HCT116 (cell line): ENCODE data around the gene EPS15. TPM values are rescaled to one million over a fixed set of nuclear protein-coding genes. Genes with fewer than 3 reads are reported as not detected.

Experiments used
- ATAC-seq: fragments of 200-7000 bp; cut with Tn5 transposase; 2 replicates; pipeline ENCODE4 v1.9.1; 2020; ENCODE audit warnings: mild to moderate bottlenecking, moderate library complexity
- BruUV-seq: library from RNA; stranded (reverse); fragments of 400-500 nt; replicated peaks from 2 replicates; lab custom pipeline; 2021; lab: Mats Ljungman, UMichigan
- CTCF ChIA-PET: fragments of 300-600 bp; sonication (Branson Sonifier 250); formaldehyde crosslinking; loops from one replicate; lab custom pipeline; 2021; ENCODE audit warnings: antibody characterized with exemption; lab: Charles Lee
- POLR2A ChIA-PET: fragments of 300-600, 350-600 bp; sonication (Branson Sonifier 250); formaldehyde crosslinking; loops from one replicate; lab custom pipeline; 2021; ENCODE audit warnings: antibody characterized with exemption; lab: Charles Lee
- RAD21 ChIA-PET, 2 experiments: fragments of 300-600 bp; sonication (Branson Sonifier 250); formaldehyde crosslinking; loops; one replicate each; lab custom pipeline; 2023; ENCODE audit warnings: low total read pairs in 2 of 2; ENCODE audit not compliant: uncharacterized antibody in 2 of 2, unreplicated experiment in 2 of 2, low non-redundant PET in 1 of 2; lab: Charles Lee
- DNase-seq: peaks from one replicate; pipeline ENCODE4 v3.0.0-alpha.2; 2010; ENCODE audit warnings: low read depth, low spot score
- H2AFZ ChIP-seq: fragments of 200-600 bp; shearing (Covaris generic), sonication (generic); 2 replicates; pipeline ENCODE4 v1.6.1; 2017; ENCODE audit warnings: low read depth, mixed run types, mixed read lengths, antibody characterized with exemption, low read length; ENCODE audit not compliant: poor library complexity, severe bottlenecking
- H3K27ac ChIP-seq: 2 replicates; pipeline ENCODE4 v1.5.1; 2012; ENCODE audit warnings: low read depth, low read length
- H3K27me3 ChIP-seq: fragments of 200-600 bp; sonication (generic); 2 replicates; pipeline ENCODE4 v1.6.1; 2016; ENCODE audit warnings: mixed run types, low read length, mixed read lengths; ENCODE audit not compliant: insufficient read depth
- H3K36me3 ChIP-seq, 2 experiments: fragments of 200-500 bp in 1 of 2; fragments of 200-600 bp in 1 of 2; sonication (Bioruptor generic) in 1 of 2; sonication (generic) in 1 of 2; 2 replicates each; pipeline versions ENCODE4 v1.5.1 to v1.6.1; 2014 to 2016; ENCODE audit warnings: low read length in 2 of 2, inconsistent platforms in 1 of 2, mixed read lengths in 1 of 2, mixed run types in 1 of 2; ENCODE audit not compliant: insufficient read depth in 2 of 2, control insufficient read depth in 1 of 2
- H3K4me1 ChIP-seq, 2 experiments: fragments of 200-600 bp in 1 of 2; sonication (generic) in 1 of 2; 2 replicates each; pipeline versions ENCODE4 v1.5.1 to v1.6.1; 2012 to 2017; ENCODE audit warnings: low read length in 2 of 2, inconsistent platforms in 1 of 2, mild to moderate bottlenecking in 1 of 2, mixed read lengths in 1 of 2, mixed run types in 1 of 2, moderate library complexity in 1 of 2; ENCODE audit not compliant: insufficient read depth in 2 of 2, control insufficient read depth in 1 of 2
- H3K4me2 ChIP-seq: fragments of 200-600 bp; sonication (generic); 2 replicates; pipeline ENCODE4 v1.6.1; 2017; ENCODE audit warnings: mixed run types, low read length, mixed read lengths
- H3K4me3 ChIP-seq, 2 experiments: fragments of 200-600 bp in 1 of 2; sonication (generic) in 1 of 2; replicated peaks in 1 of 2; 2 replicates each; pipeline ENCODE4 v1.5.1; 2011 to 2016; ENCODE audit warnings: low read length in 2 of 2, control low read depth in 1 of 2, low read depth in 1 of 2, mild to moderate bottlenecking in 1 of 2, mixed read lengths in 1 of 2, mixed run types in 1 of 2
- H3K79me2 ChIP-seq: fragments of 200-600 bp; sonication (generic); 2 replicates; pipeline ENCODE4 v1.6.1; 2017; ENCODE audit warnings: mild to moderate bottlenecking, mixed run types, low read length, moderate library complexity, mixed read lengths; ENCODE audit not compliant: insufficient read depth
- H3K9ac ChIP-seq: fragments of 200-600 bp; sonication (generic); 2 replicates; pipeline ENCODE4 v1.6.1; 2016; ENCODE audit warnings: low read length, mixed read lengths
- H3K9me2 ChIP-seq: fragments of 200-600 bp; sonication (generic), shearing (Covaris generic); 2 replicates; pipeline ENCODE4 v1.6.1; 2017; ENCODE audit warnings: mixed run types, mild to moderate bottlenecking, moderate library complexity; ENCODE audit not compliant: insufficient read depth
- H3K9me3 ChIP-seq, 2 experiments: fragments of 200-500 bp in 1 of 2; fragments of 200-600 bp in 1 of 2; sonication (Bioruptor generic) in 1 of 2; sonication (generic) in 1 of 2; 2 replicates each; pipeline ENCODE4 v1.6.1; 2014 to 2017; ENCODE audit warnings: low read length in 2 of 2, mixed read lengths in 2 of 2, inconsistent platforms in 1 of 2, low read depth in 1 of 2, mild to moderate bottlenecking in 1 of 2, mixed run types in 1 of 2, moderate library complexity in 1 of 2; ENCODE audit not compliant: control insufficient read depth in 1 of 2, insufficient read depth in 1 of 2
- H4K20me1 ChIP-seq: fragments of 200-600 bp; sonication (generic), shearing (Covaris generic); 2 replicates; pipeline ENCODE4 v1.6.1; 2017; ENCODE audit warnings: mixed run types, mild to moderate bottlenecking, moderate library complexity; ENCODE audit not compliant: insufficient read depth
- ATF3 ChIP-seq: IDR thresholded peaks from 2 replicates; pipeline ENCODE4 v1.6.1; 2012
- CTCF ChIP-seq, 3 experiments: fragments of 200-600 bp in 1 of 3; sonication (generic) in 1 of 3; IDR thresholded peaks in 2 of 3; conservative IDR thresholded peaks in 1 of 3; 2 replicates each; pipeline ENCODE4 v1.5.1; 2012 to 2017; ENCODE audit warnings: low read depth in 2 of 3, low read length in 2 of 3, antibody characterized with exemption in 1 of 3, borderline replicate concordance in 1 of 3, control low read depth in 1 of 3, mild to moderate bottlenecking in 1 of 3, mixed read lengths in 1 of 3, mixed run types in 1 of 3, moderate library complexity in 1 of 3; ENCODE audit not compliant: insufficient read depth in 1 of 3
- ELF1 ChIP-seq: IDR thresholded peaks from 2 replicates; pipeline ENCODE4 v1.6.1; 2012; ENCODE audit warnings: low read depth, borderline replicate concordance
- ZFX ChIP-seq: fragments of 450-650 bp; IDR thresholded peaks from 2 replicates; pipeline ENCODE4 v1.6.1; 2017
- ZNF274 ChIP-seq: fragments of 200-500 bp; sonication (Bioruptor generic); IDR thresholded peaks from 2 replicates; pipeline ENCODE4 v1.6.1; 2014; ENCODE audit warnings: mild to moderate bottlenecking, low read depth, low read length, inconsistent platforms
- intact Hi-C: fragments of 100-400 bp; cut with micrococcal nuclease; formaldehyde crosslinking; loops from 2 replicates; pipeline ENCODE4 v1.10.0; 2022
- total RNA-seq: library from RNA; stranded (reverse); gene quantifications from one replicate; pipeline ENCODE4 v1.2.1, GENCODE V29; 2021; ENCODE audit not compliant: unreplicated experiment

EPS15 gene
- total RNA-seq, 1 experiment from 2014 or later, result 41.2 TPM

GRCh38 chr1:51306950-51307349 lies 212.1 kb downstream of the EPS15 start:
- CTCF ChIA-PET, result no interaction called here
- DNase-seq (no peak), ATAC-seq (no peak)
- H3K9me2 ChIP-seq, result no peaks in the 10 kb centered on the region
- no peak overlapping the region for H3K4me3 ChIP-seq
- no peaks in the 10 kb centered on the region for H3K79me2 ChIP-seq
- H2AFZ ChIP-seq, result no peak overlapping the region
- no peak for TF ChIP-seq ZFX
- BruUV-seq, result no TSS peak
- H3K4me1 ChIP-seq, result peaks cover 0 to 14% of the 10 kb centered on the region in 2 experiments; a peak in 3 of 4 replicates
- POLR2A ChIA-PET, result interaction anchor here (0.6 kb wide), 1 partner anchor 574 kb away, joined by 3 read pairs; no protein-coding TSS in a partner anchor
- RAD21 ChIA-PET, result no interaction called here
- no peaks in the 10 kb centered on the region for H3K27me3 ChIP-seq
- no peak overlapping the region for H3K27ac ChIP-seq
- no peaks in the 10 kb centered on the region for H4K20me1 ChIP-seq
- no peaks in the 10 kb centered on the region for H3K9me3 ChIP-seq
- no peak overlapping the region for H3K4me2 ChIP-seq
- no peak overlapping the region for H3K9ac ChIP-seq
- H3K36me3 ChIP-seq, result no peaks in the 10 kb centered on the region
- intact Hi-C loops, result no loop called here

GRCh38 chr1:51305371-51305823 lies 213.7 kb downstream of the EPS15 start:
- POLR2A ChIA-PET, result interaction anchor here (0.6 to 1.3 kb wide), 2 partner anchors 9 to 198 kb away, joined by 3 to 7 read pairs; no protein-coding TSS in a partner anchor
- intact Hi-C loops, result no loop called here
- CTCF ChIA-PET, result no interaction called here
- no peaks in the 10 kb centered on the region for H3K27me3 ChIP-seq
- H3K36me3 ChIP-seq, result no peaks in the 10 kb centered on the region
- H3K4me3 ChIP-seq, result no peak overlapping the region
- H4K20me1 ChIP-seq, result no peaks in the 10 kb centered on the region
- no peak overlapping the region for H2AFZ ChIP-seq
- peak overlapping the region; percentile 13; the same call in 1 of the 2 replicates for H3K4me2 ChIP-seq
- peaks cover 0 to 14% of the 10 kb centered on the region in 2 experiments; a peak in 3 of 4 replicates for H3K4me1 ChIP-seq
- ATAC-seq, result peak; percentile 23; the same call in 1 of the 2 replicates
- no peaks in the 10 kb centered on the region for H3K9me3 ChIP-seq
- TF ChIP-seq ZNF274 (no peak), ELF1 (no peak), ATF3 (no peak), CTCF (IDR thresholded peaks at IDR 0.05 in 2 of 3, conservative IDR thresholded peaks at IDR 0.05 in 1 of 3; ENCODE audit: borderline replicate concordance in 1 of 3, insufficient read depth in 1 of 3, low read depth in 2 of 3, low read length in 2 of 3) (no peak)
- H3K9me2 ChIP-seq, result no peaks in the 10 kb centered on the region
- H3K9ac ChIP-seq, result no peak overlapping the region
- H3K27ac ChIP-seq, result no peak overlapping the region
- no peak for DNase-seq
- RAD21 ChIA-PET, result no interaction called here
- no TSS peak for BruUV-seq
- no peaks in the 10 kb centered on the region for H3K79me2 ChIP-seq
